H9 (cell line): ENCODE data around the gene LYST. TPM values are rescaled to one million over a fixed set of nuclear protein-coding genes. Genes with fewer than 3 reads are reported as not detected.

Experiments
- DNase-seq: peaks from one replicate; pipeline ENCODE4 v3.0.0-alpha.2; 2017
- H2AFZ ChIP-seq: one replicate; pipeline ENCODE4 v1.6.1; 2013; ENCODE audit warnings: mild to moderate bottlenecking, low read length, control low read depth, moderate library complexity
- H2AK5ac ChIP-seq: 2 replicates; pipeline ENCODE4 v1.6.1; 2013; ENCODE audit warnings: low read length, control low read depth, mixed read lengths; ENCODE audit not compliant: insufficient read length
- H2BK120ac ChIP-seq: one replicate; pipeline ENCODE4 v1.6.1; 2013; ENCODE audit warnings: low read depth, mild to moderate bottlenecking, low read length, control low read depth, inconsistent platforms; ENCODE audit not compliant: poor library complexity, severe bottlenecking
- H2BK12ac ChIP-seq: 2 replicates; pipeline ENCODE4 v1.6.1; 2013; ENCODE audit warnings: low read length, control low read depth, mixed read lengths, low read depth; ENCODE audit not compliant: insufficient read length
- H2BK15ac ChIP-seq: 2 replicates; pipeline ENCODE4 v1.6.1; 2013; ENCODE audit warnings: low read depth, low read length, control low read depth
- H2BK20ac ChIP-seq: one replicate; pipeline ENCODE4 v1.6.1; 2013; ENCODE audit warnings: low read depth, mild to moderate bottlenecking, low read length, control low read depth, inconsistent platforms; ENCODE audit not compliant: poor library complexity, severe bottlenecking
- H2BK5ac ChIP-seq: 2 replicates; pipeline ENCODE4 v1.6.1; 2013; ENCODE audit warnings: low read length, control low read depth, mixed read lengths; ENCODE audit not compliant: insufficient read length
- H3K14ac ChIP-seq: 2 replicates; pipeline ENCODE4 v1.6.1; 2013; ENCODE audit warnings: low read length, control low read depth; ENCODE audit not compliant: insufficient read depth
- H3K18ac ChIP-seq: 2 replicates; pipeline ENCODE4 v1.6.1; 2013; ENCODE audit warnings: low read depth, mild to moderate bottlenecking, mixed read lengths, low read length, control low read depth; ENCODE audit not compliant: insufficient read length
- H3K23ac ChIP-seq: 2 replicates; pipeline ENCODE4 v1.6.1; 2013; ENCODE audit warnings: low read length, control low read depth, mixed read lengths, low read depth; ENCODE audit not compliant: insufficient read length
- H3K23me2 ChIP-seq: 2 replicates; pipeline ENCODE4 v1.6.1; 2013; ENCODE audit warnings: low read depth, mild to moderate bottlenecking, mixed read lengths, low read length, control low read depth; ENCODE audit not compliant: insufficient read length, poor library complexity, severe bottlenecking
- H3K27ac ChIP-seq: 2 replicates; pipeline ENCODE4 v1.5.1; 2013; ENCODE audit warnings: low read length, control low read depth, mixed read lengths, low read depth; ENCODE audit not compliant: insufficient read length
- H3K27me3 ChIP-seq: 2 replicates; pipeline ENCODE4 v1.6.1; 2013; ENCODE audit warnings: low read length, control low read depth, inconsistent platforms; ENCODE audit not compliant: insufficient read depth
- H3K4ac ChIP-seq: 2 replicates; pipeline ENCODE4 v1.6.1; 2013; ENCODE audit warnings: low read depth, mild to moderate bottlenecking, control low read depth, inconsistent platforms, low read length, moderate library complexity
- H3K4me1 ChIP-seq: 2 replicates; pipeline ENCODE4 v1.6.1; 2013; ENCODE audit warnings: low read length, control low read depth, inconsistent platforms; ENCODE audit not compliant: insufficient read depth
- H3K4me2 ChIP-seq: 2 replicates; pipeline ENCODE4 v1.6.1; 2013; ENCODE audit warnings: low read length, control low read depth, mixed read lengths; ENCODE audit not compliant: insufficient read length, insufficient read depth
- H3K56ac ChIP-seq: 2 replicates; pipeline ENCODE4 v1.6.1; 2013; ENCODE audit warnings: low read depth, mild to moderate bottlenecking, mixed read lengths, low read length, control low read depth; ENCODE audit not compliant: insufficient read length
- H3K79me1 ChIP-seq: 2 replicates; pipeline ENCODE4 v1.6.1; 2013; ENCODE audit warnings: low read depth, mild to moderate bottlenecking, moderate library complexity, low read length, control low read depth, inconsistent platforms; ENCODE audit not compliant: insufficient read depth, poor library complexity, severe bottlenecking
- H3K79me2 ChIP-seq: 2 replicates; pipeline ENCODE4 v1.6.1; 2013; ENCODE audit warnings: low read length, control low read depth, inconsistent platforms; ENCODE audit not compliant: insufficient read depth
- H3K9ac ChIP-seq: 2 replicates; pipeline ENCODE4 v1.6.1; 2013; ENCODE audit warnings: low read length, control low read depth, mixed read lengths; ENCODE audit not compliant: insufficient read length; ENCODE audit errors: extremely low read depth
- H3K9me3 ChIP-seq: one replicate; pipeline ENCODE4 v1.6.1; 2013; ENCODE audit warnings: low read depth, low read length, inconsistent platforms; ENCODE audit not compliant: control insufficient read depth
- H3T11ph ChIP-seq: one replicate; pipeline ENCODE4 v1.6.1; 2013; ENCODE audit warnings: mild to moderate bottlenecking, low read length, control low read depth, inconsistent platforms
- H4K20me1 ChIP-seq: one replicate; pipeline ENCODE4 v1.6.1; 2013; ENCODE audit not compliant: control insufficient read depth, insufficient read length, insufficient read depth
- H4K5ac ChIP-seq: 2 replicates; pipeline ENCODE4 v1.6.1; 2013; ENCODE audit warnings: low read depth, mild to moderate bottlenecking, mixed read lengths, low read length, control low read depth; ENCODE audit not compliant: insufficient read length
- H4K8ac ChIP-seq: replicated peaks from 2 replicates; pipeline ENCODE4 v1.6.1; 2013; ENCODE audit warnings: low read length, control low read depth, mixed read lengths, low read depth; ENCODE audit not compliant: insufficient read length
- H4K91ac ChIP-seq: 2 replicates; pipeline ENCODE4 v1.6.1; 2013; ENCODE audit warnings: low read depth, mild to moderate bottlenecking, moderate library complexity, mixed read lengths, low read length, control low read depth; ENCODE audit not compliant: insufficient read length
- H3K27ac Mint-ChIP-seq, 3 experiments: 2 replicates in 2 of 3; 3 replicates in 1 of 3; pipeline ENCODE4 v1.8.0; 2020 to 2021; ENCODE audit warnings: mixed read lengths in 3 of 3, mild to moderate bottlenecking in 1 of 3, moderate library complexity in 1 of 3
- H3K27me3 Mint-ChIP-seq: 2 replicates; pipeline ENCODE4 v1.8.0; 2021; ENCODE audit warnings: low read depth, mild to moderate bottlenecking, moderate library complexity, mixed read lengths
- H3K36me3 Mint-ChIP-seq, 3 experiments: 2 replicates in 2 of 3; 3 replicates in 1 of 3; pipeline ENCODE4 v1.8.0; 2020 to 2021; ENCODE audit warnings: low read depth in 3 of 3, mixed read lengths in 3 of 3; ENCODE audit not compliant: insufficient read depth in 1 of 3
- H3K4me1 Mint-ChIP-seq, 2 experiments: 2 replicates each; pipeline ENCODE4 v1.8.0; 2020; ENCODE audit warnings: mixed read lengths in 2 of 2
- H3K4me3 Mint-ChIP-seq, 2 experiments: 2 replicates in 1 of 2; 3 replicates in 1 of 2; pipeline ENCODE4 v1.8.0; 2020 to 2021; ENCODE audit warnings: mild to moderate bottlenecking in 2 of 2, mixed read lengths in 2 of 2, moderate library complexity in 1 of 2
- H3K9me3 Mint-ChIP-seq, 2 experiments: 2 replicates in 1 of 2; 3 replicates in 1 of 2; pipeline ENCODE4 v1.8.0; 2020; ENCODE audit warnings: mild to moderate bottlenecking in 2 of 2, mixed read lengths in 2 of 2, moderate library complexity in 1 of 2
- WGBS: extraction: QIAGEN DNeasy Blood & Tissue Kit; methylation state at CpG from one replicate; pipeline ENCODE4 v1.1.7; 2013; ENCODE audit warnings: missing lambda C conversion rate, low lambda C conversion rate, mixed read lengths; ENCODE audit not compliant: insufficient read length; ENCODE audit errors: extremely low coverage; 5-methylcytosine and 5-hydroxymethylcytosine counted together
- total RNA-seq: library from RNA; stranded (reverse); gene quantifications from 2 replicates; pipeline ENCODE4 v1.2.1, GENCODE V29; 2021
- TF ChIP-seq, protein P1 (sequence below): fragments of 200-600 bp; sonication (generic); conservative IDR thresholded peaks from 3 replicates; pipeline ENCODE4 v1.8.0; 2021; ENCODE audit warnings: antibody characterized with exemption, mild to moderate bottlenecking

LYST gene
- total RNA-seq, 1 experiment from 2014 or later, result 0.13 TPM

DNA sequence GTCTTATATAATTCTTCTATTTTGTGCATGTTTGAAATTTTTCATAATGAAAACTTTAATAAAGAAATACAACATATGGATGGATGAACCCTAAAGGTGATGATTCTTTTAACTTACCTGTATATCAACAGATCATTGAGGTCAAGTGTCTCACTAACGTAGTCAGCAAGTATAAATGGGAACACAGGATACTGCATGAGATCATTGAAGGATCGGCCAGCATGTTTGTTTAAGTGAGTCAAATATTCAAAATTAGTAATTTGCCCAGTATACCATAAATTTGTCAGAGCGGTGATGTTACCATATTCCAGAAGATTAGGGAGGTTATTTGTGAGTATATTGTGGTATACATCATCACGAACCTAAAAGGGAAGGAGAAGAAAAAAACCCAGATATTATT is 146.2 kb downstream of the LYST start:
- Mint-ChIP-seq H3K4me1 (peaks cover 0 to 2% of the 10 kb centered on the region in 2 experiments; a peak in 1 of 4 replicates), H3K36me3 (no peaks in the 10 kb centered on the region), H3K27me3 (no peaks in the 10 kb centered on the region), H3K27ac (no peak overlapping the region), H3K9me3 (no peaks in the 10 kb centered on the region), H3K4me3 (no peak overlapping the region)
- Histone ChIP-seq H3K79me2 (no peaks in the 10 kb centered on the region), H4K91ac (no peak overlapping the region), H3K23me2 (no peaks in the 10 kb centered on the region), H3K18ac (no peak overlapping the region), H2BK15ac (no peak overlapping the region), H2BK5ac (no peak overlapping the region), H3K27me3 (no peaks in the 10 kb centered on the region), H2BK20ac (no peak overlapping the region), H4K8ac (no peak overlapping the region), H3K4me2 (no peak overlapping the region), H3K56ac (no peak overlapping the region), H3T11ph (no peak overlapping the region), H3K14ac (no peak overlapping the region), H3K79me1 (no peaks in the 10 kb centered on the region), H2BK12ac (no peak overlapping the region), H4K5ac (no peak overlapping the region), H2AFZ (no peak overlapping the region), H3K23ac (no peak overlapping the region), H4K20me1 (no peaks in the 10 kb centered on the region), H2BK120ac (no peak overlapping the region), H3K4me1 (no peaks in the 10 kb centered on the region), H2AK5ac (no peak overlapping the region), H3K9me3 (no peaks in the 10 kb centered on the region), H3K27ac (no peak overlapping the region), H3K4ac (no peak overlapping the region), H3K9ac (no peak overlapping the region)
- WGBS, result no CpG with 5 or more reads among the region's 4 CpGs
- TF ChIP-seq, protein P1, sequence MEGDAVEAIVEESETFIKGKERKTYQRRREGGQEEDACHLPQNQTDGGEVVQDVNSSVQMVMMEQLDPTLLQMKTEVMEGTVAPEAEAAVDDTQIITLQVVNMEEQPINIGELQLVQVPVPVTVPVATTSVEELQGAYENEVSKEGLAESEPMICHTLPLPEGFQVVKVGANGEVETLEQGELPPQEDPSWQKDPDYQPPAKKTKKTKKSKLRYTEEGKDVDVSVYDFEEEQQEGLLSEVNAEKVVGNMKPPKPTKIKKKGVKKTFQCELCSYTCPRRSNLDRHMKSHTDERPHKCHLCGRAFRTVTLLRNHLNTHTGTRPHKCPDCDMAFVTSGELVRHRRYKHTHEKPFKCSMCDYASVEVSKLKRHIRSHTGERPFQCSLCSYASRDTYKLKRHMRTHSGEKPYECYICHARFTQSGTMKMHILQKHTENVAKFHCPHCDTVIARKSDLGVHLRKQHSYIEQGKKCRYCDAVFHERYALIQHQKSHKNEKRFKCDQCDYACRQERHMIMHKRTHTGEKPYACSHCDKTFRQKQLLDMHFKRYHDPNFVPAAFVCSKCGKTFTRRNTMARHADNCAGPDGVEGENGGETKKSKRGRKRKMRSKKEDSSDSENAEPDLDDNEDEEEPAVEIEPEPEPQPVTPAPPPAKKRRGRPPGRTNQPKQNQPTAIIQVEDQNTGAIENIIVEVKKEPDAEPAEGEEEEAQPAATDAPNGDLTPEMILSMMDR, result no peak
- no peak for DNase-seq
